HG02763 (cell line): ENCODE results near the gene SH3BP5.

ENCODE experiments used
- ATAC-seq: cut with Tn5 transposase; IDR thresholded peaks from one replicate; pipeline ENCODE4 v1.9.1; 2021; ENCODE audit warnings: mild to moderate bottlenecking, moderate library complexity; ENCODE audit not compliant: unreplicated experiment

SH3BP5 gene

DNA sequence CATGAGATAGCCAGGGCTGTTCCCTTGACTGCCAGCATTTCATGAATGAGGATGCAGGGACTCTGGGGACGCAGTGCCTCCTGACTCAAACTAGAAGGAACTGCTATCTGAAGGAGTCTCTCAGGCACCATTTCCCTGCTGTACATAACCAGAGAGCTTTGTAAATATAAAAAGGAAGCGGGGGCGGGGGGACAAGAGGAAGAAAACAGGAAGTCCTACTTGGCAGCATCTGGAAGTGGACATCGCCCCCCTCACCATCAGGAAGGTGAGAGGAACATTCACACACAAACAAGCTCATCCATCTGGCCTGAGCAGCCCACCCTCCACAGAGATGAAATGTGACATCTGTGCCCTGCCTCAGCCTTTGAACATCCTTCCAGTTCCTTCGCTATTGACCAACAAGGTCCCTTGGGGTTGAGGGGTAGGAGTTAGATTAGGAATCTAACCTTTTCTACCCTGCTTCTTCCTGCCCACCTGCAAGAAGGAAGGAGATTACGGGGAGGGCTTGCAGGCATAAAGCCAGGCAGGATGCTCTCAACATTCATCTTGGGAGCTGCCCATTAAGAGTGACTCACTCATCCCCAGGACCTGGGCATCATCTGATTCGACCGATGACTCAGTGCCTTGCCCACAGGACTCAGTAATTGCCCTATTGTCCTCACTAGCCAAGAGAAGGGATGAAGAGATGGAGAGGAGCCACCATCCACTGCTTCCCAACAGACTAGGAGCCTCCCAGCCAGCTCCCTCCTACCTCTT, 31.9 kb downstream of the SH3BP5 start:
- no peak for ATAC-seq

DNA sequence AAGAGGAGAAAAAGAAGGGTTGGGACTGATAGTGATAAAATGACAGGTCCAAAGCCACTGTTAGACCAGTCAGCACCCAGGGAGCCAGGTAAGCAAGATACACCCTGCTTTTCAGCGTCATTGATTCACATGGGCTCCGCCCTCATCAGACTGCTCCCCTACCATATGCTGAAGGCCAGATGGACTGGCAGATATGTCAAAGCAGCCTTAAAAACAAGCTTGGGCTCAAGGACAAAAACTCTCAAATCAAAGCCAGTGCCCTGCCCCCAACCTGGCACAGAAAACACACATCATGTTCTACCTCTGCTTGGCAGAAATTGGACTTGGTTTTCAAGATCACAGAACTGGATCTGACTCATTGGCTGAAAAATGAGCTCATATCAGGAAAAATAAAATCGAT, 33.4 kb downstream of the SH3BP5 start:
- no peak for ATAC-seq

DNA sequence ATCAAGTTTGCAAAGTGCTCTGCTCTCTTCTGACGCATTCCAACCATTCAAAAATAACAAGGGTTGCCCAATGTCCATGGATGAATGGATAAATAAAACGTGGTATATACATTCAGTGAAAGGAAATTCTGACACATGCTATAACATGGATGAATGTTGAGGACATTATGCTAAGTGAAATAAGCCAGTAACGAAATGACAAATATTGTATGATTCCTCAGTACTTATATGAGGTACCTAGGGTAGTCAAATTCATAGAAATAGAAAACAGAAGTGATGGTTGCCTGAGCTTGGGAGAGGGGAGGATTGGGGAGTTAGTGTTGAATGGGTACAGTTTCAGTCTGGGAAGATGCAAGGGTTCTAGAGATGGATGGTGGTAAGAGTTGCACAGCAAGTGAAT, 33.9 kb downstream of the SH3BP5 start:
- no peak for ATAC-seq

DNA sequence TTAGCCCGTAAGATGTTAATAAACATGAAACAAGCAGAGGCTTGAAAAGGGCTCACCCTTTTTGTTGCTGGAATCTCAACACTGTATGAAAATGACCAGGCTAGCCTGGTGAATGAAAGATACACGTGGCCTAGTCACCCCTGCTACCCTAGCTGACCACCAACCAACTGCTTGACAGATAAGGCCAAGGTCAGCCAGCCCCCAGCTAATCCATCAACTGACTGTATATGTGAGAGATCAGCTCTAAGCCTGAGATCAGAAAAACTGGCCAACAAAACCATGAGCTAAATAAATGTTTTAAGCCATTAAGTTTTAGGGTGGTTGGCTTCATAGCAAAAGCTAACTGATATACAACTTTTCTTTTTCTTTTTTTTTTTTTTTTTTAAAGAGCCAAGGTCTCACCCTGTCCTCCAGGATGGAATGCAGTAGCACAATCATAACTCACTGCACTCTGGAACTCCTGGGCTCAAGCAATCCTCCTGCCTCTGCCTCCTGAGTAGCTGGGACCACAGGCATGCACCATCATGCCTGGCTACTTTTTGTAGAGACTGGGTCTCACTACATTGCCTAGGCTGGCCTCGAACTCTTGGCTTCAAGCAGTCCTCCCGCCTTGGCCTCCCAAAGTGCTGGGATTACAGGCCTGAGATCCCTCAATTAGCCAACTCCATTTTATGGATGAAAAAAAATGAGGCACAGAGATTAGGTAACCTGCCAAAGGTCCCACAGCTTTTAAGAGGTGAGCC, 34.6 kb downstream of the SH3BP5 start:
- no peak for ATAC-seq

DNA sequence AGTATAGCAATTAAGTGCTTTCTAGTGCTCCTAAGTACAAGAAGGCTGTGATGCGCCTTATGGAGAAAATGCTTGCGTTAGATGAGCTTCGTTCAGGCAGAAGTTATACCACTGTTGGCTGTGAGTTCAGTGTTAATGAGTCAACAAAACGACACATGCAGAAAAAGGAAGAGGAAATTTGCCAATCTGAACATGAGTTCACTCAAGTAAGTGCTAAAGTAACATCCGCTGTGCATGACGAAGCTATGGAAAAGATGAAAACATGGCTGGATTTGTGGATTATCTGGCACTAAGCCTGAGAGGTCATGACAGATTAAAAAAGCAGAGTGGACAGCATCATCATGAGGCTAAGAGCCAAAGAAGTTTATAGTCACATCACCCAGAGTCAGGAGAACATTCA, 36.9 kb downstream of the SH3BP5 start:
- no peak for ATAC-seq

DNA sequence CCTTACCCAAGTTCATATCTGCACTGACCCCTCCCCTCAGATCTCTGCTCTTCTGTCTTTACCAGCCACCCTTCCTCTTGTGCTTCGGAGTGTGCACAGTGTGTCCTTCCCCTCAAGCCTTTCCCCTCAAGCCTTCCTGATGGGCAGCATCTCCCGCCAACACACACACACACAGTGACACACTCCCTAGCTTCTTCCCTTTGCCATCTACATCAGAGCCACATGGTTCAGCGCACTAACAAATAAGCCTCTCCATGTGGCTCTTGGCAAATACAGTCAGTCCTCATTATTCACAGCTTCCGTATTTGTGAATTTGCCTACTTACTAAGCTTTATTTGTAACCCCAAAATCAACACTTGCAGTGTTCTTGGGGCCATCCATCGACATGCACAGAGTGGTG, 37.5 kb downstream of the SH3BP5 start:
- ATAC-seq, result no peak

DNA sequence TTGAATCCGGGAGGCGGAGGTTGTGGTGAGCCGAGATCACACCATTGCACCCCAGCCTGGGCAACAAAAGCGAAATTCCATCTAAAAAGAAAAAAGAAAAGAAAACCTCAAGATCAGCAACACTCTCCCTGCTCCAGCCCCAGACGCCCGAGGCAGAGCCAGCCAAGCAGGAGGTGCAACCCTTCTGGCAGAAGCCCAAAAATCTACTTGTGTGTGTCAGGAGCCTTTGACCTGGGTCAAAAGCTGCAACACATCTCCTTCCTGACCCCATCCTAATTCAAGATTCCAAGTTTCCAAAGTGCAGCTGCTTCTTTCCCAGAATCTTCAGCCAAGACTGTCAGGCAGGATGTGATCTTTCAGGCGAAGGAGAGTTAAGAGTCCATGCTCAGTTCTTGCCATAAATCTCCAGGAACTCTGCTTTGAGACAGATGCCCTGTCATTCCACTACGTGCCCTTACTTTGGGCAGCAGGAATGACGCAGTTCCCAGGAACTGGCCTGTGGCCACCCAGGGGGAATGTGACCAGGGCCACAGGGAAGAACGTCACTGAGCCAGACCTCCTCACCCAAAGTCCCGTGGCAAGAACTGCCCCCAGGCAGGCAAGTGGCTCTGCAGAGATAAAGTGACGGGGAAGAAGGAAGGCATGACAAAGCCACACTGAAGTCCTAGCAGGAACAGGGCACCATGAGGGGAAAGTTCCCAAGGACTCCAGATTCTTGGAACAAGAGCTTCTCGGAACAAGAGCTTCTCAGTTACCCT, 39.4 kb downstream of the SH3BP5 start:
- ATAC-seq, result no peak

DNA sequence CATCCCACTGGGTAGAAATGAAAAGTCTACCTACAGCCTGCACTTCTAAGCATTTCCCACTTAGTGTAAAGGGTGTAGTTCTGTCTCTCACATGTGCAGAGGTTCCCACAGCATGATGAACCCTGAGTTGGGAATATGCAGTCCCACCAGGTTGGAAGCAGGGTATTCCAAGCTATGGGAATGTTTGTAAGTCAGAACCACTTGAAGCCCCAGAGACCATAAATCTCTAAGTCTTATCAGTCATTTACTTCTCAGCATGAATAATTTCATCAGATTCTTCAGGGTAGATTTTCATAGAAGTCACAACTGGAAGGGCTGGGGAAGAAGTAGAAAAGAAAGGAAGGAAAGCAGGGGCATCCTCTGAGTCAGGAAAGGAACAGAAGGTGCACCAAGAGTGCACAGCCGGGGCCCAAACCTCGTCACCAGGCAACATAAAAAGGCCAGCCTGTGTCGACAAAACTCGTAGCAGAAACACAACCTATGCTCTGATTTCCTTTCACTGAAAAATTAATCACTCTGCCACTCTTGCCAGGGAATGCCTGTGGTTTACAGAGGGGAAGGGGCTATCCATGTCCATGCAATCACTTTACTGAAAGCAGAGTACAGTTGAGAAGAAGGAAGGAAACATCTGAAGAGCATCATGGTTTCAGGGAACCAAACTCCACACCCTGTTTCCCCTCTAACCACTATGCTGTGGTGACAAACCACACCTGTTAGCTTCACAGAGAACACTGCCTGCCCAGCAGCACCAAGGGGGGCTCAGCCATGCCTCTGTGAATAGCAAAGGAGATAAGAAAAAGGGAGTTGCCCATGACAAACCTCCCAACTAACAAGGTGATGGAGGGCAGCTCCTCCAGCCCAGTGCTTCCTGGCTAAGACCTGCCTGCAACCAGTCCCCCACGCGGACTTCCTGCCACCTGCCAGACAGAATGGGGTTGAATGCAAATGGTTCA, 40.5 kb downstream of the SH3BP5 start:
- peak; percentile 83 for ATAC-seq

DNA sequence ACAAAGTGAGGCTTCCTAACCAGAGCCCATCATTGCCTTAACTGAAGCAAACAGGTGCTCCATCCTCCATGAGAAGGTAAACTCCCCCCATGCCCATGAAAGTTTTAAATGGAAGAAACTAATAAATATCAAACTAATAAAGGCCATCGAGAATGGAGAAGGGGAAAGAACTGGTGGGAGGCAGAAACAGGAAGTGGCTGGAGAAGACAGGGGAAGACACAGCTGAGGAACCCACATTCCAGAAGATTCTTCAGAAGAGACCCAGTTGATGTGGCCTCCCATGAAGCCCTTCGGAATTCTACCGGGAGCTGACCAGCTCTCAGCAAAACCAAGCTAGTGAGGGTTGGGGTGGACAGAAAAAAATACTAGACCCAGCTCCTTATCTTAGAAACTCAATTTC, 41.6 kb downstream of the SH3BP5 start:
- ATAC-seq, result no peak

DNA sequence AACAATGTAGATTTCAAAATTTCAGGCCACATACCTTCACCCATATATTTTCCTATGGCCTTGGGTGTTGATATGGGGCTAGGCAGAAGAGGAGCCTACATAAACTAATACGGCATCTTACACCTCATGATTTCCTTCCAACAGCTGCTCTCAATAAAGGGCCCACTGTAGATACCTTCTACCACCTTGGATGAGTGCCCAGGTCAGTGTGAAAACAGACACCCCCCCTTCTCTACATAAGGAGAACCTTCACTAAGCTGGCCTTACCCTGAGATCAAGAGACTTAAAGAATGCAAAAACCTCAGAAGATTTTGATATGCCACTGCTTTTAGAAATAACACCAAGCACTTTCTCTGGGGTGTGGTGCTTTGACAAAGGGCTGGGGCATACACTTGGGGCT, 42.7 kb downstream of the SH3BP5 start:
- ATAC-seq, result no peak

DNA sequence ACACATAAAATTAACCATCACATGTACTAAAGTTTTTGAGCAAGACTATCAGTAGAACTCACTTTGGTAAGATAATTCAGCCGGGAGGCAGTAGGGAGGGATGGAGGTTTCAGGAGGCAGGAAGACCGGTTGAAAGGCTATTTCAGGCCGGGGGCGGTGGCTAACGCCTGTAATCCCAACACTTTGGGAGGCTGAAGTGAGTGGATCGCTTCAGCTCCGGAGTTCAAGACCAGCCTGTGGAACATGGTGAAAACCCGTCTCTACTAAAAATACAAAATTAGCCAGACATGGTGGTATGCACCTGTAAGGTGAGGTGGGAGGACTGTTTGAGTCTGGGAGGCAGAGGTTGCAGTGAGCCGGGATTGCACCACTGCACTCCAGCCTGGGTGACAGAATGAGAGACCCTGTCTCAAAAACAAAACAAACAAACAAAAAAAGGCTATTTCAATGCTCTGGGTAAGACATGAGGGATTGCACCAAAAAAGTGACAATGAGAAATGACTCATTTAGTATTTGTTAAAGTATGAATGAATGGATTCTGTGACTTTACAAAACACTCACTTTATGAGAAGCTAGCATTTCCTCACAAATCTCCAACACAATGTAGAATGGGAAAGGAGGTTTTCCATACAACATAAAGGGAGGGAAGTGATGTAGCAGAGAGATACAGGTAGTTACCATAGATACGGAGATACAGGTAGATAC, 43.9 kb downstream of the SH3BP5 start:
- ATAC-seq, result no peak

DNA sequence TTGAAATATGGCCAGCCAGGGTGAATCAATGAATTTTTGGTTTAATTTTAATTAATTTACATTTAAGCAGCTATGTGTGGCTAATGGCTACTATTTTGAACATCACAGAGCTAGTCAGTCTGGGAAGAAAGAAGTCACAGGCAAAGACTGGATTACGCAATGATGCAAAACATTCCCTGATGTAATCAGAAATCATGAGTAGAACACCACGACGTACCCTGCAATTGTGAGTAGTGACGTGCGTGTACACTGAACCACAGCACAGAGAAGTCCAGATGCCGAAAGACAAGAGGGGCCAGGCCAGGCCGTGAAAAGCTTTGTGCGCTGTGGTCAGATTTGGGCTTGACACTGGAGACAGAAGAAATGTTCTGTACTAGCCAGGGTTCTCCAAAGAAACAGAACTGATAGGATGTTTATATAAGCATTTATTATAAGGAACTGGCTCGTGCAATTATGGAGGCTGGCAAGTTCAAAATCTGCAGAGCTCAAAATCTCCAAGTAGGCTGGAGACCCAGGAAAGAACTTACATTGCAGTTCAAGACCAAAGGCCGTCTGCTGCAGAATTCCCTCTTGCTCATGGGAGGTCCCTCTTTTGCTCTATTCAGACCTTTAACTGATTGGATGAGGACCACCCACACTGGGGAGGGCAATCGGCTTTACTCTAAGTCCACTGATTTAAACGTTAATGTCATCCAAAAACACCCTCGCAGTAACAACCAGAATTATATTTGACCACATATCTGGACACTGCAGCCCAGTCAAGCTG, 44.6 kb downstream of the SH3BP5 start:
- no peak for ATAC-seq

DNA sequence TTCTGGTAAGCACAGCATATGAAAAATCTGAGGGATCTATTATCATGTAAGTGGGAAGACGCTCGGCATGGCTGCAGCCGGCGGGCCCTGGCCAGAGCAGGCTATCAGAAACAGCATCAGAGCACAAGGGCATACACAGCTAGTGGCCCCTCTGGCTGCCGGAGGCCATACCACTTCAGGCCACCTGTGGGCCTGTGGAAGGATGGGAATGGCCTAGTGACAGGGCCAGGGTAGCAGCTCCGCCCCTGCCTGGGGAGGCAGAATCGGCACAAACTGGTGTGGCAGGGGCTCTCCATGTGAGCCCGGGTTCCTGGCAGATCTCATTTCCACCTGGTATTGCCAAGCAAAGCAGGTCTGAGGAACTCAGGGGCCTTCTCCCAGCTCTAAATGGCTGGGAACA, 46.4 kb downstream of the SH3BP5 start:
- ATAC-seq, result no peak

DNA sequence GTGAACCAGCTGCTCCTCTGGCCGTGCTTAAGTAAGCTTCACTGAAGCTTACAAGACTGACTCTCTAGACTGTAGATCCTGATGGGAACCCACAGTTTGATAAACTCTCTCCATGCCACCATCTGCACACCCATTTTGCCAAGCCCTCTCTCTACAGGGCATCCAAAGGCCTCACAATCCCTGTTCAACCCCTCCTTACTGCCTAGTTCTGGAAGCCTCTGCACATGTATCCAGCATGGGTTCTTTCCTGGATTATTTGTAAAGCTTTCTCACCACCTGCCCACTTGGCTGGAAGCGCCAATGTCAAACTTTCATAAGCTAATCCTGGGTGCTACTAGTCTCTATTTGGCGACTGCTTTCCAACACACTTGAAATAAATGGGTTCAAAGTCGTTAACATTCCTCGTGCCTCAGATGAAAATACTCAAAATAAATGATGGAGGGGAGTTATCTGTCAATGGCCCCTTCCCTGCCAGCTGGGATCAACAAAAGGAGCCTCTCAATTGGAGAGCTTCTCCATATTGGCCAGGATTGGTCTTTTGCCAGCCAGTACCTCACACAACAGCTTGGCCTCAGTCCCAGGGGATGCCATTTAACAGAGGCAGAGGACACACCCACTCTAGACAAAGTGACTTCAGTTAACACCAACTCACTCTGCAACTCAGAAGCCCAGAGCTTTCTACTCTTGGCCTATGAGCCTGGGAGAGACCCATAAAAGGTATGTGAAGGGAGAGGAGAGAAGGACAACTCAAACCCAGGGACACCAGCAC, 48.1 kb downstream of the SH3BP5 start:
- no peak for ATAC-seq

DNA sequence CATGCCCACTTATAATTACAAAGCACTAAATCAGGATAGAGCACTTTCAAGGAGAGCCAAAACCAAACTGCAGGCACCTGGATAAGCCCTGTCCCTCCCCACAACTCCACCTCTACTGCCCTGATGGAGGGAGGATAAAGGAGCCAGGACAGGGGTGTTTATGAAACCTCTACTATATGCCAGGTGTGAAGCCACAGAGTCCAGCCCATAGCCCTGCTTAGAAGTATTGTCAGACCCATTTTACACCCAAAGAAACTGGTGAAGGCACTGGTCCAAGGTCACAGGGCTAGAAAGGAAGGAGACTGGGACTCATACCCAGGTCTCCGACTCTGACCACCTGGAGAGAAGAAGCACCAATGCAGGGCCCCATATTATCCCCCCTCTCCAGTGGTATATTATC, 48.7 kb downstream of the SH3BP5 start:
- ATAC-seq, result no peak

DNA sequence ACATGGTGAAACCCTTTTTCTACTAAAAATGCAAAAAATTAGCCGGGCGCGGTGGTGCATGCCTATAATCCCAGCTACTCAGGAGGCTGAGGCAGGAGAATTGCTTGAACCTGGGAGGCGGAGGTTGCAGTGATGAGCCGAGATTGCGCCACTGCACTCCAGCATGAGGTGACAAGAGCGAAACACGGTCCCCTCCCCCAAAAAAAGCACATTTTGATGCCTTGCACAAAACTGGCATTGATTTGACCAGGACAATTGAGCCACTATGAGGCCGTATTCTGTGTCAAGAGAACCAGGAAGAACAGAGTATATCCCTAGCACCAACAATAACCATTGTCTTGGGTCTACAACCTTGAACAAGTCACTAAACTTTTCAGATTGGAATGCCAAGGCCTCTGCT, 50.6 kb downstream of the SH3BP5 start:
- ATAC-seq, result no peak

DNA sequence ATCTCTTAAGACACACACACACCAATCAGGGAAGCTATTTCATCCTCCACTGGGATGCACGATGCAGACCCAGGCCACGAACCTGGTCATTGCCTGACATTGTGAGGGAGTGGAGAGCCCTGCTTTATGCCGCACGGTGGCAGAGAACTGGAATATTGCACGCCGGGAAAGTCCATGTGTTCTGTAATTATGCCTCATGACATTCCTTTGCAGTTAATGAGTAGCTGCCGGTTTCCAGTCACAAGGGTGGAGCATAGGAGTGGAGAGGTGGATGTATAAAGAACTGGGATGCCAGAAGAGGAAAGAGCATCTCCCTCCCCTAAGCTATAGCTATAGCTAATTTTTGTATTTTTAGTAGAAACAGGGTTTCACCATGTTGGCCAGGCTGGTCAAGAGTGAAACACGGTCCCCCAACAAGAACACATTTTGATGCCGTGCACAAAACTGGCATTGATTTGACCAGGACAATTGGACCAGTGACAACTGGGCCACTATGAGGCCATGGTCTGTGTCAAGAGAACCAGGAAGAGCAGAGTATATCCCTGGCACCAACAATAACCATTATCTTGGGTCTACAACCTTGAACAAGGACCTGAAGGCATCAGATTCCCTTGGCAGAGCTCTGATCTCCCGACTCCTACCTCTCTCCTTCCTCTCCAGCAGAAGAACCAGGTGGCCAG, 51.4 kb downstream of the SH3BP5 start:
- ATAC-seq, result no peak
